GM21717 (cell line): ENCODE measurements around the gene GJA3.

Source experiments
- ATAC-seq: cut with Tn5 transposase; IDR thresholded peaks from one replicate; pipeline ENCODE4 v1.9.1; 2021; ENCODE audit warnings: mild to moderate bottlenecking, moderate library complexity; ENCODE audit not compliant: unreplicated experiment

Gene GJA3

GRCh38 chr13:20151612-20152011 lies 9.2 kb downstream of the GJA3 start:
- no peak for ATAC-seq

GRCh38 chr13:20151016-20151415 lies 9.8 kb downstream of the GJA3 start:
- no peak for ATAC-seq

GRCh38 chr13:20150561-20150960 lies 10.3 kb downstream of the GJA3 start:
- no peak for ATAC-seq

GRCh38 chr13:20149762-20150161 lies 11.1 kb downstream of the GJA3 start:
- no peak for ATAC-seq

- no peak for ATAC-seq
Measured at GRCh38 chr13:20148501-20149183, 12.2 kb downstream of the GJA3 start.

- ATAC-seq, result no peak
Measured at GRCh38 chr13:20146381-20146780, 14.5 kb downstream of the GJA3 start.

- no peak for ATAC-seq
Measured at GRCh38 chr13:20145521-20145920, 15.3 kb downstream of the GJA3 start.

GRCh38 chr13:20144141-20144850 lies 16.6 kb downstream of the GJA3 start:
- no peak for ATAC-seq

- ATAC-seq, result no peak
Measured at GRCh38 chr13:20142927-20143480, 17.8 kb downstream of the GJA3 start.

- ATAC-seq, result no peak
Measured at GRCh38 chr13:20142023-20142926, 18.6 kb downstream of the GJA3 start.

- no peak for ATAC-seq
Measured at GRCh38 chr13:20141238-20142022, 19.4 kb downstream of the GJA3 start.

- no peak for ATAC-seq
Measured at GRCh38 chr13:20140487-20140886, 20.4 kb downstream of the GJA3 start.

- no peak for ATAC-seq
Measured at GRCh38 chr13:20137875-20138274, 23.0 kb downstream of the GJA3 start.

- no peak for ATAC-seq
Measured at GRCh38 chr13:20136781-20137703, 23.8 kb downstream of the GJA3 start.

- ATAC-seq, result no peak
Measured at GRCh38 chr13:20134732-20135131, 26.1 kb downstream of the GJA3 start.

- no peak for ATAC-seq
Measured at GRCh38 chr13:20132052-20132634, 28.7 kb downstream of the GJA3 start.

- ATAC-seq, result no peak
Measured at GRCh38 chr13:20131057-20131832, 29.6 kb downstream of the GJA3 start.

- ATAC-seq, result no peak
Measured at GRCh38 chr13:20130652-20131051, 30.2 kb downstream of the GJA3 start.
